Stomach (tissue), 9 donors: ENCODE results near the gene NRN1L. TPM values are rescaled to one million over a fixed set of nuclear protein-coding genes. Genes with fewer than 3 reads are reported as not detected.
A peak's percentile ranks its signal among the peaks of the same experiment; 100 is the strongest.

ENCODE experiments used
- DNase-seq, 2 donors: peaks; one replicate each; pipeline versions ENCODE4 v3.0.0 to v3.0.0-alpha.2; 2013 to 2019
- H3K27ac ChIP-seq, 5 donors: fragments of 200-600 bp in 4 of 5; sonication (generic) in 4 of 5; one replicate each; pipeline ENCODE4 v1.5.1; 2013 to 2019; ENCODE audit warnings: mild to moderate bottlenecking in 1 of 5, moderate library complexity in 1 of 5
- H3K27me3 ChIP-seq, 3 donors: fragments of 200-600 bp; sonication (generic); one replicate each; pipeline ENCODE4 v1.5.1; 2017 to 2019; ENCODE audit warnings: mixed run types in 1 of 3
- H3K36me3 ChIP-seq, 4 donors: fragments of 200-600 bp; sonication (generic); 1 replicate in 3 of 4; 2 replicates in 1 of 4; pipeline ENCODE4 v1.5.1; 2016 to 2019
- H3K4me1 ChIP-seq, 4 donors: fragments of 200-600 bp; sonication (generic); one replicate each; pipeline ENCODE4 v1.5.1; 2016 to 2019
- H3K4me3 ChIP-seq, 4 donors: fragments of 200-600 bp; sonication (generic) in 3 of 4; one replicate each; pipeline ENCODE4 v1.5.1; 2016 to 2019; ENCODE audit warnings: mild to moderate bottlenecking in 1 of 4
- H3K9me3 ChIP-seq, 4 donors: fragments of 200-600 bp; sonication (generic); one replicate each; pipeline ENCODE4 v1.5.1; 2016 to 2019
- CTCF ChIP-seq, 7 experiments: fragments of 450-650 bp in 4 of 7; fragments of 200-600 bp in 3 of 7; sonication (generic) in 3 of 7; IDR thresholded peaks; one replicate each; pipeline ENCODE4 v1.5.1; 2016 to 2019; ENCODE audit warnings: antibody characterized with exemption in 7 of 7, control low read depth in 2 of 7, mild to moderate bottlenecking in 1 of 7
- EP300 ChIP-seq: sonication (generic); formaldehyde crosslinking; IDR thresholded peaks from one replicate; pipeline ENCODE4 v1.6.1; 2017; ENCODE audit warnings: antibody characterized with exemption
- POLR2A ChIP-seq, 4 donors: fragments of 450-650 bp; IDR thresholded peaks; one replicate each; pipeline ENCODE4 v1.6.1; 2016; ENCODE audit warnings: antibody characterized with exemption in 4 of 4, control low read depth in 2 of 4, mild to moderate bottlenecking in 1 of 4, moderate library complexity in 1 of 4
- POLR2AphosphoS5 ChIP-seq, 3 donors: sonication (generic); formaldehyde crosslinking; IDR thresholded peaks; one replicate each; pipeline ENCODE4 v1.6.1; 2016; ENCODE audit warnings: antibody characterized with exemption in 3 of 3
- WGBS, 5 donors: extraction: QIAGEN DNeasy Blood & Tissue Kit in 3 of 5; methylation state at CpG; one replicate each; pipeline versions ENCODE4 v1.1.5 to v1.1.7; 2013 to 2018; 5-methylcytosine and 5-hydroxymethylcytosine counted together
- intact Hi-C: fragments of 100-400 bp; cut with DNase I; formaldehyde crosslinking; loops from one replicate; pipeline ENCODE4 v1.15.1; 2023; ENCODE audit warnings: low total_unique reads
- polyA plus RNA-seq, 3 donors: library from polyadenylated mRNA; stranded (reverse); fragments of 200-250 nt; gene quantifications; one replicate each; pipeline ENCODE4 v1.2.3, GENCODE V29; 2013
- total RNA-seq, 5 donors: library from RNA; depleted of rRNA; stranded (reverse); fragments of >200 nt; gene quantifications; one replicate each; pipeline versions ENCODE4 v1.1.0 to v1.2.3, GENCODE V29; 2014 to 2016
- donor health status: healthy with polysubstance abuse.
- donor health status: Bipolar disorder and iron deficiency.
- donor health status: healthy.

NRN1L gene
- total and polyA plus RNA-seq, 8 donors, result 2.0 to 2.7 TPM; not detected in 6

GRCh38 chr16:67931712-67932461 is 47.2 kb downstream of the NRN1L start, which contains the start of gene CTRL:
CTRL (minus strand) TSS chr16:67931862; CDS start chr16:67931852, 10 bp downstream.
- no peaks in the 10 kb centered on the region for H3K27me3 ChIP-seq
- DNase-seq, result no peak
- 69 to 85% (median 76%) methylated on average over 12 to 15 of the region's 15 CpGs for WGBS, 5 donors
- no peak within 1 kb of the TSS for H3K4me3 ChIP-seq
- no peak within 1 kb of the TSS for H3K27ac ChIP-seq
- peaks cover 16 to 24% (median 19%) of the 10 kb centered on the region in 4 donors for H3K4me1 ChIP-seq
- peaks cover 15 to 79% (median 68%) of the 10 kb centered on the region in 4 donors for H3K36me3 ChIP-seq
- intact Hi-C loops, result loop anchor here (10.0 kb wide), 1 partner anchor 107 kb away; no protein-coding TSS in a partner anchor
- TF ChIP-seq POLR2A (IDR thresholded peaks at IDR 0.05) (no peak), CTCF (IDR thresholded peaks at IDR 0.05) (no peak), POLR2AphosphoS5 (IDR thresholded peaks at IDR 0.05) (no peak), EP300 (no peak)
- H3K9me3 ChIP-seq, result no peaks in the 10 kb centered on the region

- Histone ChIP-seq H3K27me3 (no peaks in the 10 kb centered on the region), H3K4me1 (peaks cover 21 to 29% (median 25%) of the 10 kb centered on the region in 4 donors), H3K9me3 (no peaks in the 10 kb centered on the region), H3K27ac (no peak overlapping the region), H3K36me3 (peaks cover 13 to 73% (median 63%) of the 10 kb centered on the region in 4 donors), H3K4me3 (no peak overlapping the region)
- 82 to 96% (median 91%) methylated on average over 4 of the region's 4 CpGs for WGBS, 5 donors
- intact Hi-C loops, result loop anchor here (10.0 kb wide), 1 partner anchor 108 kb away; no protein-coding TSS in a partner anchor
- no peak for DNase-seq
- no peak for TF ChIP-seq CTCF (IDR thresholded peaks at IDR 0.05)
- no peak for TF ChIP-seq EP300
- TF ChIP-seq POLR2AphosphoS5 (IDR thresholded peaks at IDR 0.05), result no peak
- no peak for TF ChIP-seq POLR2A (IDR thresholded peaks at IDR 0.05)
Measured at GRCh38 chr16:67932462-67932840, 47.8 kb downstream of the NRN1L start.

- Histone ChIP-seq H3K9me3 (no peaks in the 10 kb centered on the region), H3K36me3 (peaks cover 8 to 62% (median 50%) of the 10 kb centered on the region in 4 donors), H3K4me1 (peaks cover 23 to 28% (median 27%) of the 10 kb centered on the region in 4 donors), H3K27ac (no peak overlapping the region), H3K27me3 (no peaks in the 10 kb centered on the region), H3K4me3 (no peak overlapping the region)
- 78 to 88% (median 85%) methylated on average over 7 of the region's 7 CpGs for WGBS, 5 donors
- no peak for DNase-seq
- intact Hi-C loops, result loop anchor here (10.0 kb wide), 1 partner anchor 109 kb away; no protein-coding TSS in a partner anchor
- TF ChIP-seq POLR2A (IDR thresholded peaks at IDR 0.05), result no peak
- TF ChIP-seq CTCF (IDR thresholded peaks at IDR 0.05), result no peak
- TF ChIP-seq POLR2AphosphoS5 (IDR thresholded peaks at IDR 0.05), result no peak
- TF ChIP-seq EP300, result no peak
Measured at GRCh38 chr16:67933805-67934204, 49.1 kb downstream of the NRN1L start.

GRCh38 chr16:67934306-67935100 is 49.8 kb downstream of the NRN1L start:
- intact Hi-C loops, result loop anchor here (10.0 kb wide), 1 partner anchor 110 kb away; no protein-coding TSS in a partner anchor
- no peak for TF ChIP-seq EP300
- TF ChIP-seq POLR2A (IDR thresholded peaks at IDR 0.05), result no peak
- no peak for TF ChIP-seq CTCF (IDR thresholded peaks at IDR 0.05)
- no peak for TF ChIP-seq POLR2AphosphoS5 (IDR thresholded peaks at IDR 0.05)
- H3K4me1 ChIP-seq, result peaks cover 23 to 29% (median 27%) of the 10 kb centered on the region in 4 donors
- peak overlapping the region in 3 of 5 donors; percentile 94 to 99 (median 97) for H3K27ac ChIP-seq
- peak overlapping the region; percentile 75 to 89 (median 88) for H3K4me3 ChIP-seq
- no peaks in the 10 kb centered on the region for H3K9me3 ChIP-seq
- no peaks in the 10 kb centered on the region for H3K27me3 ChIP-seq
- H3K36me3 ChIP-seq, result peaks cover 8 to 56% (median 44%) of the 10 kb centered on the region in 4 donors
- DNase-seq, result no peak
- WGBS, 5 donors, result 59 to 77% (median 69%) methylated on average over 13 of the region's 13 CpGs
